Calu3 (cell line): Measurements from ENCODE around the gene SAMD8. TPM values are rescaled to one million over a fixed set of nuclear protein-coding genes. Genes with fewer than 3 reads are reported as not detected.

ENCODE experiments used
- BruUV-seq: library from RNA; stranded (reverse); fragments of 400-500 nt; replicated peaks from 2 replicates; lab custom pipeline; 2021; lab: Mats Ljungman, UMichigan
- CTCF ChIA-PET: fragments of 300-600 bp; sonication (Branson Sonifier 250); formaldehyde crosslinking; loops from one replicate; lab custom pipeline; 2022; ENCODE audit warnings: antibody characterized with exemption; lab: Charles Lee
- DNase-seq: peaks from one replicate; pipeline ENCODE4 v3.0.0; 2022
- H3K27ac Mint-ChIP-seq: one replicate; pipeline ENCODE4 v1.8.0; 2022; ENCODE audit warnings: mixed read lengths; ENCODE audit not compliant: unreplicated experiment
- H3K27me3 Mint-ChIP-seq: one replicate; pipeline ENCODE4 v1.8.0; 2022; ENCODE audit warnings: mixed read lengths; ENCODE audit not compliant: unreplicated experiment
- H3K36me3 Mint-ChIP-seq: one replicate; pipeline ENCODE4 v1.8.0; 2022; ENCODE audit warnings: mild to moderate bottlenecking, moderate library complexity, mixed read lengths; ENCODE audit not compliant: insufficient read depth, unreplicated experiment
- H3K4me1 Mint-ChIP-seq: one replicate; pipeline ENCODE4 v1.8.0; 2022; ENCODE audit warnings: mild to moderate bottlenecking, low read depth, mixed read lengths; ENCODE audit not compliant: unreplicated experiment
- H3K4me3 Mint-ChIP-seq: one replicate; pipeline ENCODE4 v1.8.0; 2022; ENCODE audit warnings: mild to moderate bottlenecking, low read depth, moderate library complexity, mixed read lengths; ENCODE audit not compliant: unreplicated experiment
- H3K9me3 Mint-ChIP-seq: one replicate; pipeline ENCODE4 v1.8.0; 2022; ENCODE audit warnings: low read depth, mixed read lengths; ENCODE audit not compliant: unreplicated experiment
- intact Hi-C: fragments of 100-400 bp; cut with micrococcal nuclease; formaldehyde crosslinking; loops from one replicate; pipeline ENCODE4 v1.10.0; 2022; ENCODE audit not compliant: unreplicated experiment
- total RNA-seq: library from RNA; stranded (reverse); gene quantifications from 2 replicates; pipeline ENCODE4 v1.2.3, GENCODE V29; 2022
- TF ChIP-seq, protein P1 (sequence below): fragments of 200-600 bp; IDR thresholded peaks from one replicate; pipeline ENCODE4 v1.8.0; 2022; ENCODE audit warnings: antibody characterized with exemption; ENCODE audit not compliant: unreplicated experiment

SAMD8 gene
- total RNA-seq, 1 experiment from 2014 or later, result 19.9 TPM

- CTCF ChIA-PET, result no interaction called here
- Mint-ChIP-seq H3K36me3 (no peaks in the 10 kb centered on the region), H3K27me3 (peaks cover 29% of the 10 kb centered on the region), H3K27ac (no peak overlapping the region), H3K4me3 (no peak overlapping the region), H3K9me3 (no peaks in the 10 kb centered on the region), H3K4me1 (no peaks in the 10 kb centered on the region)
- no TSS peak for BruUV-seq
- DNase-seq, result no peak
- intact Hi-C loops, result no loop called here
- TF ChIP-seq, protein P1, sequence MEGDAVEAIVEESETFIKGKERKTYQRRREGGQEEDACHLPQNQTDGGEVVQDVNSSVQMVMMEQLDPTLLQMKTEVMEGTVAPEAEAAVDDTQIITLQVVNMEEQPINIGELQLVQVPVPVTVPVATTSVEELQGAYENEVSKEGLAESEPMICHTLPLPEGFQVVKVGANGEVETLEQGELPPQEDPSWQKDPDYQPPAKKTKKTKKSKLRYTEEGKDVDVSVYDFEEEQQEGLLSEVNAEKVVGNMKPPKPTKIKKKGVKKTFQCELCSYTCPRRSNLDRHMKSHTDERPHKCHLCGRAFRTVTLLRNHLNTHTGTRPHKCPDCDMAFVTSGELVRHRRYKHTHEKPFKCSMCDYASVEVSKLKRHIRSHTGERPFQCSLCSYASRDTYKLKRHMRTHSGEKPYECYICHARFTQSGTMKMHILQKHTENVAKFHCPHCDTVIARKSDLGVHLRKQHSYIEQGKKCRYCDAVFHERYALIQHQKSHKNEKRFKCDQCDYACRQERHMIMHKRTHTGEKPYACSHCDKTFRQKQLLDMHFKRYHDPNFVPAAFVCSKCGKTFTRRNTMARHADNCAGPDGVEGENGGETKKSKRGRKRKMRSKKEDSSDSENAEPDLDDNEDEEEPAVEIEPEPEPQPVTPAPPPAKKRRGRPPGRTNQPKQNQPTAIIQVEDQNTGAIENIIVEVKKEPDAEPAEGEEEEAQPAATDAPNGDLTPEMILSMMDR, result no peak
Measured at GRCh38 chr10:75084834-75085384, 26.5 kb upstream of the SAMD8 start.

- TF ChIP-seq, protein P1, result no peak
- no TSS peak for BruUV-seq
- Mint-ChIP-seq H3K27ac (no peak overlapping the region), H3K27me3 (peaks cover 29% of the 10 kb centered on the region), H3K4me3 (no peak overlapping the region), H3K36me3 (no peaks in the 10 kb centered on the region), H3K9me3 (no peaks in the 10 kb centered on the region), H3K4me1 (no peaks in the 10 kb centered on the region)
- intact Hi-C loops, result no loop called here
- DNase-seq, result no peak
- CTCF ChIA-PET, result no interaction called here
Measured at GRCh38 chr10:75086278-75086934, 25.1 kb upstream of the SAMD8 start.

DNA sequence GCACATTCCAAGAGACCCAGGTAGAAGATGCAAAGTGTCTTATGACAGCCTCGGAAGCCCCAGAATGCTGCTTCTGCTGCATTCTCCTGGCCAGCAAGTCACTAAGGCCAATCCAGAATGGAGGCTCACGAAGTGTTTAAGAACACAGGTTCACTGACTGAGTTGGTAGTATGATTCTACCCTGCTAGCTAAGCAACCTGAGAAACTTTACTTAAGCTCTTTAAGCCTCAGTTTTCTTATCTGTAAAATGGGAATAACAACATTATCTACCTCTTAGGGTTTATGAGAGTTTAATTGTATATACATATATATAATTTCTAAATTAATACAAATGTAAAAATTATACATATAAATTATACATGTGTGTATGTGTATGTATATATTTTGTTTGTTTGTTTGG, 22.8 kb upstream of the SAMD8 start:
- H3K9me3 Mint-ChIP-seq, result no peaks in the 10 kb centered on the region
- H3K27me3 Mint-ChIP-seq, result peaks cover 28% of the 10 kb centered on the region
- H3K27ac Mint-ChIP-seq, result no peak overlapping the region
- DNase-seq, result no peak
- CTCF ChIA-PET, result no interaction called here
- H3K4me1 Mint-ChIP-seq, result no peaks in the 10 kb centered on the region
- no TSS peak for BruUV-seq
- H3K4me3 Mint-ChIP-seq, result no peak overlapping the region
- TF ChIP-seq, protein P1, result no peak
- H3K36me3 Mint-ChIP-seq, result no peaks in the 10 kb centered on the region
- intact Hi-C loops, result no loop called here

- no peaks in the 10 kb centered on the region for H3K9me3 Mint-ChIP-seq
- H3K4me1 Mint-ChIP-seq, result no peaks in the 10 kb centered on the region
- H3K27me3 Mint-ChIP-seq, result peaks cover 31% of the 10 kb centered on the region
- TF ChIP-seq, protein P1, result no peak
- intact Hi-C loops, result no loop called here
- no TSS peak for BruUV-seq
- CTCF ChIA-PET, result interaction anchor here (0.6 kb wide), 1 partner anchor 22 kb away, joined by 4 read pairs; no protein-coding TSS in a partner anchor
- no peaks in the 10 kb centered on the region for H3K36me3 Mint-ChIP-seq
- H3K27ac Mint-ChIP-seq, result no peak overlapping the region
- no peak overlapping the region for H3K4me3 Mint-ChIP-seq
- DNase-seq, result no peak
Measured at GRCh38 chr10:75089634-75090033, 21.8 kb upstream of the SAMD8 start.
